Activated naive CD8-positive, alpha-beta T cell treated with anti-CD3 and anti-CD28 coated beads, Interleukin-2, amount 10 ng/mL, durations not matched to agents 7 days and 5 days (primary cell): ENCODE results near the gene DDX20. TPM values are rescaled to one million over a fixed set of nuclear protein-coding genes. Genes with fewer than 3 reads are reported as not detected.

Experiments
- ATAC-seq: fragments of 150-1000 bp; cut with Tn5 transposase; one replicate; pipeline ENCODE4 v1.10.0; 2021; ENCODE audit warnings: low read depth, moderate library complexity
- POLR2A ChIA-PET: fragments of 350-600 bp; sonication (Branson Sonifier 250); formaldehyde crosslinking; loops from one replicate; lab custom pipeline; 2021; ENCODE audit warnings: antibody characterized with exemption; lab: Charles Lee
- DNase-seq: peaks from one replicate; pipeline ENCODE4 v3.0.0; 2021
- H3K27ac Mint-ChIP-seq: one replicate; pipeline ENCODE4 v1.8.0; 2022; ENCODE audit warnings: mild to moderate bottlenecking, mixed read lengths
- H3K27me3 Mint-ChIP-seq: one replicate; pipeline ENCODE4 v1.8.0; 2022; ENCODE audit warnings: mild to moderate bottlenecking, moderate library complexity, mixed read lengths
- H3K36me3 Mint-ChIP-seq: one replicate; pipeline ENCODE4 v1.8.0; 2021; ENCODE audit warnings: mild to moderate bottlenecking, mixed read lengths
- H3K4me1 Mint-ChIP-seq: one replicate; pipeline ENCODE4 v1.8.0; 2021; ENCODE audit warnings: mixed read lengths
- H3K4me3 Mint-ChIP-seq: one replicate; pipeline ENCODE4 v1.8.0; 2022; ENCODE audit warnings: mild to moderate bottlenecking, moderate library complexity, mixed read lengths
- H3K9me3 Mint-ChIP-seq: one replicate; pipeline ENCODE4 v1.8.0; 2021; ENCODE audit warnings: mixed read lengths
- total RNA-seq, 2 experiments: library from RNA; stranded (reverse); gene quantifications; one replicate each; pipeline ENCODE4 v1.2.3, GENCODE V29; 2021

Gene DDX20
- total RNA-seq, 2 experiments from 2014 or later = 15.0 to 16.5 TPM

- no peaks in the 10 kb centered on the region for H3K36me3 Mint-ChIP-seq
- H3K4me1 Mint-ChIP-seq = peaks cover 7% of the 10 kb centered on the region
- ATAC-seq = no peak
- H3K4me3 Mint-ChIP-seq = no peak overlapping the region
- no peaks in the 10 kb centered on the region for H3K9me3 Mint-ChIP-seq
- no peak overlapping the region for H3K27ac Mint-ChIP-seq
- no peak for DNase-seq
- H3K27me3 Mint-ChIP-seq = peaks cover 27% of the 10 kb centered on the region
- POLR2A ChIA-PET = interaction anchor here (0.8 to 1.9 kb wide), 4 partner anchors 10 to 264 kb away, joined by 3 to 14 read pairs (median 5); partner anchors contain the start of gene DDX20
These were observed 9.1 kb upstream of the DDX20 start for GRCh38 chr1:111746614-111746999.

GRCh38 chr1:111747282-111747734, 8.4 kb upstream of the DDX20 start:
- H3K27ac Mint-ChIP-seq = no peak overlapping the region

DNA sequence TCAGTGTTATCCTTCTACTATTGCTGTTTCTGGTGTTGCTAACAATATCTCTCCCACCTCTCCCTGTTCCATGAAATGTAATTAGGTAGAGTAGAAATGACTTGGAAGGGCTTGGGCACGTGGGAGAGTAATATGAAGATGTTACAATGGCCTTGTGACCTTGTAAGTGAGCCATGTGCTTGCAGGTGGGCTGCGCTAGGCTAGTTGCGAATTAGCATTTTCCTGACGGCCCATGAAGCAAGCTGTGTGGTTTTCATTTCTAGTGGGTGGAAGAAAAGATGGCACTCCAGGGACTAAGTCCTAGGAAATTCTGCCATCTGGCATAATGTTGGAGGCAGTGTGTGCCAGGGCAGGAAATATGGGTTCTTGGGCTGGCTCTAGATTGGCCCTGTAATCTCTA, 7.8 kb upstream of the DDX20 start:
- POLR2A ChIA-PET = interaction anchor here (1.2 to 1.9 kb wide), 2 partner anchors 8 to 240 kb away, joined by 6 to 14 read pairs; partner anchors contain the start of gene DDX20
- no peak for DNase-seq
- H3K27me3 Mint-ChIP-seq = peaks cover 14% of the 10 kb centered on the region
- H3K27ac Mint-ChIP-seq = no peak overlapping the region
- no peaks in the 10 kb centered on the region for H3K9me3 Mint-ChIP-seq
- peaks cover 12% of the 10 kb centered on the region for H3K4me1 Mint-ChIP-seq
- ATAC-seq = no peak
- H3K36me3 Mint-ChIP-seq = no peaks in the 10 kb centered on the region
- H3K4me3 Mint-ChIP-seq = no peak overlapping the region

More at GRCh38 chr1:111747282-111747734, 8.4 kb upstream of the DDX20 start:
- H3K27me3 Mint-ChIP-seq = peaks cover 20% of the 10 kb centered on the region
- no peaks in the 10 kb centered on the region for H3K36me3 Mint-ChIP-seq
- no peaks in the 10 kb centered on the region for H3K9me3 Mint-ChIP-seq
- H3K4me1 Mint-ChIP-seq = peaks cover 12% of the 10 kb centered on the region
- ATAC-seq = peak; percentile 83
- H3K4me3 Mint-ChIP-seq = no peak overlapping the region
- POLR2A ChIA-PET = interaction anchor here (0.8 to 1.9 kb wide), 4 partner anchors 9 to 265 kb away, joined by 3 to 14 read pairs (median 5); partner anchors contain the start of gene DDX20
- no peak for DNase-seq

GRCh38 chr1:111749628-111750027, 6.1 kb upstream of the DDX20 start:
- Mint-ChIP-seq H3K9me3 (no peaks in the 10 kb centered on the region), H3K4me1 (peaks cover 18% of the 10 kb centered on the region), H3K27me3 (peaks cover 6% of the 10 kb centered on the region), H3K36me3 (no peaks in the 10 kb centered on the region), H3K27ac (no peak overlapping the region), H3K4me3 (no peak overlapping the region)
- DNase-seq = no peak
- POLR2A ChIA-PET = no interaction called here
- no peak for ATAC-seq

DNA sequence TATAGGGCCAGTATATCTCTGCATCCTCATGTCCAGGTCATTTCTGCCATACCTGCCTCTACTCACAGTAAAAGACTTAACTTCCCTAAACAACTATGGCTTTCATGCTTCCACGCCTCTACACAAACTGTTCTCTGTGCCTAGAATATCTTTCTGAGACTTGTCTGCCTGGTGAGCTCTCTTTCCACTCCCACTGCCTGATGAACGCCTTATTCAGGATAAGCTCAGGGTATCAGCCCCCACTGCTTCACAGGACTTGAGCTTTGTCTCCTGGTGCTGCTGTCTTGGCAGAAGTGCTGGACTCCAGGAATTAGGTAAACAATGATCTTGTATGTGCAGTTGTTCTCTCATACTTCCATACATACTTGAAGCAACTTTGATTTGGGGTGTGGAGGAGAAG, 4.8 kb upstream of the DDX20 start:
- POLR2A ChIA-PET = interaction anchor here (1.0 to 1.6 kb wide), 3 partner anchors 13 to 243 kb away, joined by 4 to 5 read pairs (median 4); no protein-coding TSS in a partner anchor
- Mint-ChIP-seq H3K9me3 (no peaks in the 10 kb centered on the region), H3K27me3 (peaks cover 4% of the 10 kb centered on the region), H3K36me3 (no peaks in the 10 kb centered on the region), H3K4me1 (peaks cover 24% of the 10 kb centered on the region), H3K4me3 (no peak overlapping the region), H3K27ac (no peak overlapping the region)
- DNase-seq (no peak), ATAC-seq (no peak)

- Mint-ChIP-seq H3K9me3 (no peaks in the 10 kb centered on the region), H3K4me3 (no peak overlapping the region), H3K4me1 (peaks cover 30% of the 10 kb centered on the region), H3K27me3 (no peaks in the 10 kb centered on the region), H3K36me3 (no peaks in the 10 kb centered on the region), H3K27ac (no peak overlapping the region)
- ATAC-seq = no peak
- DNase-seq = no peak
- POLR2A ChIA-PET = interaction anchor here (1.0 to 1.6 kb wide), 3 partner anchors 14 to 244 kb away, joined by 4 to 5 read pairs (median 4); no protein-coding TSS in a partner anchor
These were observed 3.7 kb upstream of the DDX20 start for GRCh38 chr1:111751906-111752575.

- peaks cover 32% of the 10 kb centered on the region for H3K4me1 Mint-ChIP-seq
- H3K4me3 Mint-ChIP-seq = peak overlapping the region; percentile 98
- POLR2A ChIA-PET = interaction anchor here (0.6 to 2.8 kb wide), 7 partner anchors 10 to 539 kb away, joined by 3 to 25 read pairs (median 5); partner anchors contain the start of genes ATP5PB, INKA2 and WDR77
- DNase-seq = peak; percentile 57
- ATAC-seq = peak; percentile 24
- peak overlapping the region; percentile 99 for H3K27ac Mint-ChIP-seq
- H3K9me3 Mint-ChIP-seq = no peaks in the 10 kb centered on the region
- H3K27me3 Mint-ChIP-seq = no peaks in the 10 kb centered on the region
- peaks cover 6% of the 10 kb centered on the region for H3K36me3 Mint-ChIP-seq
These were observed 744 bp upstream of the DDX20 start for GRCh38 chr1:111754984-111755330.

GRCh38 chr1:111756124-111756513, 418 bp downstream of the DDX20 start:
- peak overlapping the region; percentile 98 for H3K4me3 Mint-ChIP-seq
- POLR2A ChIA-PET = interaction anchor here (1.2 to 2.8 kb wide), 3 partner anchors 9 to 249 kb away, joined by 5 to 25 read pairs (median 6); partner anchors contain the start of gene INKA2

DNA sequence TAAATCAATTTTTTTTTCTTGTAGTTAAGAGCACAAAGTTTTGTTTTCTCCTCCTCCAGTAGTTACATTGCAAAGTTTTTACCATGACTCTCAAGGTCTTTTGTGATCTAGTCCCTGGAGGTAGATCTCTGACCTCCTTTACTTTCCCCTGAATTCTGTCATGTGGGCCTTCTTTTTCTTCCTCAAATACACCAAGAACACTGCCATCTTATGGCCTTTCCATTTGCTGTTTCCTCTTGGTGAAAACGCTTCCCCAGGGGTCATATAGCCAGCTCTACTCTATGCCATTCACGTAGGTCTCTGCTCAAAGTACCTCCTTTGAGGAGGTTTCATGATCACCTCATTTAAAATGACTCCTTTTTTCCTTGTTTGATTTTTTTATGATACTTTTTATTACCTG, 2.7 kb downstream of the DDX20 start:
- H3K36me3 Mint-ChIP-seq = peaks cover 17% of the 10 kb centered on the region
- ATAC-seq (no peak), DNase-seq (no peak)
- H3K9me3 Mint-ChIP-seq = no peaks in the 10 kb centered on the region
- no peak overlapping the region for H3K4me3 Mint-ChIP-seq
- POLR2A ChIA-PET = no interaction called here
- H3K27me3 Mint-ChIP-seq = no peaks in the 10 kb centered on the region
- no peak overlapping the region for H3K27ac Mint-ChIP-seq
- H3K4me1 Mint-ChIP-seq = peaks cover 33% of the 10 kb centered on the region

More at GRCh38 chr1:111756124-111756513, 418 bp downstream of the DDX20 start:
- DNase-seq (no peak), ATAC-seq (peak; percentile 9)
- H3K4me1 Mint-ChIP-seq = peaks cover 36% of the 10 kb centered on the region
- peaks cover 9% of the 10 kb centered on the region for H3K36me3 Mint-ChIP-seq
- H3K27ac Mint-ChIP-seq = peak overlapping the region; percentile 99
- H3K9me3 Mint-ChIP-seq = no peaks in the 10 kb centered on the region
- H3K27me3 Mint-ChIP-seq = no peaks in the 10 kb centered on the region

- Mint-ChIP-seq H3K27me3 (no peaks in the 10 kb centered on the region), H3K36me3 (peaks cover 35% of the 10 kb centered on the region), H3K9me3 (no peaks in the 10 kb centered on the region), H3K4me3 (no peak overlapping the region), H3K27ac (no peak overlapping the region), H3K4me1 (peaks cover 19% of the 10 kb centered on the region)
- ATAC-seq (no peak), DNase-seq (no peak)
- POLR2A ChIA-PET = no interaction called here
These were observed 6.0 kb downstream of the DDX20 start for GRCh38 chr1:111761717-111762116.

DNA sequence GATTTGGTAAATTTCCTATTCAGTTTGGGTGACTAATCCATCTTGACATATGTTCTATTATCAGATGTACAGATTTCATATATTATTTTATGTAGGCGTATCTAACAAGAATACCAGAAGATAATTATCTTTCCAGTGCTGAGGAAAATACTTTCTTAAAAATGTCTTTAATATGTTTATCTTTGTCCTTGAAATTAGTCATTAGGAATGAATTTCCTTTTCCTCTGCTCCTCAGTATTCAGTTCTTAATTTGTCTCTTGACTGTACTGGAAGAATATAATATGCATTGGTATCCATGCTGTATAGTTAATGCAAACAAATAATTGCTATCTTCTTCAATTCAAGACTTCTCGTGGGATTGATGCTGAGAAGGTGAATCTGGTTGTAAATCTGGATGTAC, 6.6 kb downstream of the DDX20 start:
- Mint-ChIP-seq H3K27me3 (no peaks in the 10 kb centered on the region), H3K4me3 (no peak overlapping the region), H3K27ac (no peak overlapping the region), H3K4me1 (peaks cover 14% of the 10 kb centered on the region), H3K9me3 (no peaks in the 10 kb centered on the region), H3K36me3 (peaks cover 35% of the 10 kb centered on the region)
- DNase-seq (no peak), ATAC-seq (no peak)
- POLR2A ChIA-PET = no interaction called here

- no peaks in the 10 kb centered on the region for H3K9me3 Mint-ChIP-seq
- no peak for ATAC-seq
- DNase-seq = no peak
- peaks cover 19% of the 10 kb centered on the region for H3K36me3 Mint-ChIP-seq
- peaks cover 2% of the 10 kb centered on the region for H3K4me1 Mint-ChIP-seq
- no peaks in the 10 kb centered on the region for H3K27me3 Mint-ChIP-seq
- no peak overlapping the region for H3K27ac Mint-ChIP-seq
- no peak overlapping the region for H3K4me3 Mint-ChIP-seq
- POLR2A ChIA-PET = no interaction called here
These were observed 12.3 kb downstream of the DDX20 start for GRCh38 chr1:111768023-111768422.

GRCh38 chr1:111768625-111769024, 12.9 kb downstream of the DDX20 start:
- Mint-ChIP-seq H3K4me3 (no peak overlapping the region), H3K4me1 (peaks cover 2% of the 10 kb centered on the region), H3K9me3 (no peaks in the 10 kb centered on the region), H3K27me3 (no peaks in the 10 kb centered on the region), H3K27ac (no peak overlapping the region), H3K36me3 (peaks cover 18% of the 10 kb centered on the region)
- POLR2A ChIA-PET = interaction anchor here (1.6 kb wide), 1 partner anchor 17 kb away, joined by 4 read pairs; no protein-coding TSS in a partner anchor
- no peak for ATAC-seq
- no peak for DNase-seq
